Stimulated activated naive B cell treated with anti-CD40 and anti-IgM and Interleukin-4, amounts not matched to agents 10 μg/mL and 1 μg/mL and 100 μg/mL, for 72 hours (primary cell): ENCODE measurements around the gene CFAP69.
A peak's percentile ranks its signal among the peaks of the same experiment; 100 is the strongest.
"Not testable (repeated sequence)": the region's sequence is repeated elsewhere in the genome, so short reads cannot be mapped to it uniquely, and the experiment has no call there.

Experiments used
- ATAC-seq, 2 donors: fragments of 150-1000 bp; cut with Tn5 transposase; replicated peaks; 2 replicates each; pipeline ENCODE4 v1.10.0; 2021; ENCODE audit warnings: moderate library complexity in 1 of 2
- DNase-seq: peaks from one replicate; pipeline ENCODE4 v3.0.0; 2021
- H3K27ac Mint-ChIP-seq: one replicate; pipeline ENCODE4 v1.8.0; 2022; ENCODE audit warnings: mild to moderate bottlenecking, mixed read lengths
- H3K27me3 Mint-ChIP-seq, 2 donors: one replicate each; pipeline ENCODE4 v1.8.0; 2022; ENCODE audit warnings: mixed read lengths in 2 of 2
- H3K36me3 Mint-ChIP-seq, 2 donors: one replicate each; pipeline ENCODE4 v1.8.0; 2022; ENCODE audit warnings: mixed read lengths in 2 of 2, mild to moderate bottlenecking in 1 of 2
- H3K4me1 Mint-ChIP-seq, 2 donors: one replicate each; pipeline ENCODE4 v1.8.0; 2022; ENCODE audit warnings: mixed read lengths in 2 of 2, mild to moderate bottlenecking in 1 of 2
- H3K4me3 Mint-ChIP-seq, 2 donors: one replicate each; pipeline ENCODE4 v1.8.0; 2022; ENCODE audit warnings: mild to moderate bottlenecking in 2 of 2, mixed read lengths in 2 of 2, moderate library complexity in 1 of 2
- H3K9me3 Mint-ChIP-seq, 2 donors: one replicate each; pipeline ENCODE4 v1.8.0; 2022; ENCODE audit warnings: mixed read lengths in 2 of 2, mild to moderate bottlenecking in 1 of 2

Gene CFAP69

GRCh38 chr7:90242369-90243168, 2.4 kb upstream of the CFAP69 start:
- DNase-seq: no peak
- no peak overlapping the region for H3K27ac Mint-ChIP-seq
- peaks cover 45 to 56% of the 10 kb centered on the region in 2 donors for H3K27me3 Mint-ChIP-seq
- H3K4me1 Mint-ChIP-seq: peaks cover 10 to 25% of the 10 kb centered on the region in 2 donors
- H3K4me3 Mint-ChIP-seq: no peak overlapping the region
- H3K9me3 Mint-ChIP-seq: no peaks in the 10 kb centered on the region
- H3K36me3 Mint-ChIP-seq: no peaks in the 10 kb centered on the region
- ATAC-seq: no peak

GRCh38 chr7:90243556-90243955, 1.4 kb upstream of the CFAP69 start:
- Mint-ChIP-seq H3K4me3 (no peak overlapping the region), H3K27ac (no peak overlapping the region), H3K4me1 (peaks cover 10 to 25% of the 10 kb centered on the region in 2 donors), H3K9me3 (no peaks in the 10 kb centered on the region), H3K27me3 (peaks cover 42 to 56% of the 10 kb centered on the region in 2 donors), H3K36me3 (no peaks in the 10 kb centered on the region)
- DNase-seq: no peak
- no peak for ATAC-seq

- Mint-ChIP-seq H3K27ac (no peak overlapping the region), H3K36me3 (no peaks in the 10 kb centered on the region), H3K9me3 (peaks cover 3 to 4% of the 10 kb centered on the region in 2 donors), H3K4me1 (peaks cover 11 to 25% of the 10 kb centered on the region in 2 donors), H3K27me3 (peaks cover 46 to 61% of the 10 kb centered on the region in 2 donors), H3K4me3 (peak overlapping the region; percentile 86 to 87)
- DNase-seq (no peak), ATAC-seq (no peak)
These were observed 437 bp upstream of the CFAP69 start for GRCh38 chr7:90244565-90244908.

- Mint-ChIP-seq H3K27ac (no peak overlapping the region), H3K4me3 (peak overlapping the region; percentile 40 to 86), H3K27me3 (peaks cover 46 to 73% of the 10 kb centered on the region in 2 donors), H3K36me3 (no peaks in the 10 kb centered on the region), H3K4me1 (peaks cover 11 to 25% of the 10 kb centered on the region in 2 donors), H3K9me3 (peaks cover 3 to 4% of the 10 kb centered on the region in 2 donors)
- no peak for ATAC-seq
- no peak for DNase-seq
These were observed 1.2 kb downstream of the CFAP69 start for GRCh38 chr7:90246171-90246570.

GRCh38 chr7:90248706-90249105, 3.7 kb downstream of the CFAP69 start:
- DNase-seq (no peak), ATAC-seq (no peak)
- H3K4me1 Mint-ChIP-seq: peaks cover 9 to 25% of the 10 kb centered on the region in 2 donors
- no peak overlapping the region for H3K4me3 Mint-ChIP-seq
- H3K9me3 Mint-ChIP-seq: peaks cover 3 to 4% of the 10 kb centered on the region in 2 donors
- peaks cover 36 to 56% of the 10 kb centered on the region in 2 donors for H3K27me3 Mint-ChIP-seq
- H3K27ac Mint-ChIP-seq: no peak overlapping the region
- no peaks in the 10 kb centered on the region for H3K36me3 Mint-ChIP-seq

- no peak overlapping the region for H3K27ac Mint-ChIP-seq
- peaks cover 30 to 42% of the 10 kb centered on the region in 2 donors for H3K27me3 Mint-ChIP-seq
These were observed 5.8 kb downstream of the CFAP69 start for GRCh38 chr7:90250601-90251303.

GRCh38 chr7:90251304-90251635, 6.3 kb downstream of the CFAP69 start:
- no peak for ATAC-seq
- Mint-ChIP-seq H3K36me3 (no peaks in the 10 kb centered on the region), H3K27ac (no peak overlapping the region), H3K4me3 (no peak overlapping the region), H3K9me3 (peaks cover 4 to 7% of the 10 kb centered on the region in 2 donors), H3K27me3 (peaks cover 29 to 42% of the 10 kb centered on the region in 2 donors), H3K4me1 (peaks cover 2% of the 10 kb centered on the region in 2 donors)
- no peak for DNase-seq

More at GRCh38 chr7:90250601-90251303, 5.8 kb downstream of the CFAP69 start:
- H3K4me3 Mint-ChIP-seq: no peak overlapping the region
- DNase-seq (no peak), ATAC-seq (no peak)
- peaks cover 4% of the 10 kb centered on the region in 2 donors for H3K9me3 Mint-ChIP-seq
- H3K4me1 Mint-ChIP-seq: peaks cover 2 to 7% of the 10 kb centered on the region in 2 donors
- H3K36me3 Mint-ChIP-seq: no peaks in the 10 kb centered on the region

GRCh38 chr7:90256011-90256410, 11.0 kb downstream of the CFAP69 start:
- not testable (repeated sequence) for H3K4me3 Mint-ChIP-seq, ATAC-seq, H3K9me3 Mint-ChIP-seq, H3K27ac Mint-ChIP-seq, H3K4me1 Mint-ChIP-seq, H3K36me3 Mint-ChIP-seq, DNase-seq
- peaks cover 23 to 27% of the 10 kb centered on the region in 2 donors for H3K27me3 Mint-ChIP-seq

- Mint-ChIP-seq H3K9me3 (peaks cover 0 to 4% of the 10 kb centered on the region in 2 donors), H3K4me3 (no peak overlapping the region), H3K4me1 (no peaks in the 10 kb centered on the region), H3K36me3 (no peaks in the 10 kb centered on the region), H3K27ac (no peak overlapping the region), H3K27me3 (peaks cover 22 to 30% of the 10 kb centered on the region in 2 donors)
- ATAC-seq (no peak), DNase-seq (no peak)
These were observed 11.8 kb downstream of the CFAP69 start for GRCh38 chr7:90256778-90257177.

- no peak overlapping the region for H3K27ac Mint-ChIP-seq
- H3K4me1 Mint-ChIP-seq: no peaks in the 10 kb centered on the region
- ATAC-seq (no peak), DNase-seq (no peak)
- H3K36me3 Mint-ChIP-seq: no peaks in the 10 kb centered on the region
- no peak overlapping the region for H3K4me3 Mint-ChIP-seq
- H3K9me3 Mint-ChIP-seq: no peaks in the 10 kb centered on the region
- H3K27me3 Mint-ChIP-seq: peaks cover 5 to 7% of the 10 kb centered on the region in 2 donors
These were observed 16.5 kb downstream of the CFAP69 start for GRCh38 chr7:90261441-90261840.

GRCh38 chr7:90262438-90262837, 17.5 kb downstream of the CFAP69 start:
- DNase-seq (no peak), ATAC-seq (peak; percentile 64 to 74)
- Mint-ChIP-seq H3K4me3 (no peak overlapping the region), H3K36me3 (no peaks in the 10 kb centered on the region), H3K27ac (no peak overlapping the region), H3K4me1 (no peaks in the 10 kb centered on the region), H3K27me3 (peaks cover 5% of the 10 kb centered on the region in 2 donors), H3K9me3 (no peaks in the 10 kb centered on the region)

GRCh38 chr7:90266808-90267207, 21.8 kb downstream of the CFAP69 start:
- no peak overlapping the region for H3K27ac Mint-ChIP-seq
- H3K9me3 Mint-ChIP-seq: no peaks in the 10 kb centered on the region
- H3K36me3 Mint-ChIP-seq: no peaks in the 10 kb centered on the region
- H3K4me1 Mint-ChIP-seq: no peaks in the 10 kb centered on the region
- peaks cover 0 to 7% of the 10 kb centered on the region in 2 donors for H3K27me3 Mint-ChIP-seq
- ATAC-seq: no peak
- no peak overlapping the region for H3K4me3 Mint-ChIP-seq
- DNase-seq: no peak

GRCh38 chr7:90267263-90267858, 22.4 kb downstream of the CFAP69 start:
- DNase-seq: no peak
- no peak overlapping the region for H3K27ac Mint-ChIP-seq
- H3K36me3 Mint-ChIP-seq: no peaks in the 10 kb centered on the region
- H3K4me3 Mint-ChIP-seq: no peak overlapping the region
- ATAC-seq: no peak
- H3K27me3 Mint-ChIP-seq: peaks cover 0 to 7% of the 10 kb centered on the region in 2 donors
- H3K4me1 Mint-ChIP-seq: no peaks in the 10 kb centered on the region
- no peaks in the 10 kb centered on the region for H3K9me3 Mint-ChIP-seq

- no peaks in the 10 kb centered on the region for H3K9me3 Mint-ChIP-seq
- H3K4me1 Mint-ChIP-seq: no peaks in the 10 kb centered on the region
- ATAC-seq (no peak), DNase-seq (no peak)
- no peak overlapping the region for H3K4me3 Mint-ChIP-seq
- H3K27ac Mint-ChIP-seq: no peak overlapping the region
- peaks cover 0 to 7% of the 10 kb centered on the region in 2 donors for H3K27me3 Mint-ChIP-seq
- no peaks in the 10 kb centered on the region for H3K36me3 Mint-ChIP-seq
These were observed 24.2 kb downstream of the CFAP69 start for GRCh38 chr7:90269163-90269562.
